ENCODE data around the gene MYEF2. TPM values are rescaled to one million over a fixed set of nuclear protein-coding genes. Genes with fewer than 3 reads are reported as not detected.

Gene MYEF2
- total and polyA plus RNA-seq, 5 experiments from 2014 or later: 0.81 to 24.5 (median 2.4) TPM

DNA sequence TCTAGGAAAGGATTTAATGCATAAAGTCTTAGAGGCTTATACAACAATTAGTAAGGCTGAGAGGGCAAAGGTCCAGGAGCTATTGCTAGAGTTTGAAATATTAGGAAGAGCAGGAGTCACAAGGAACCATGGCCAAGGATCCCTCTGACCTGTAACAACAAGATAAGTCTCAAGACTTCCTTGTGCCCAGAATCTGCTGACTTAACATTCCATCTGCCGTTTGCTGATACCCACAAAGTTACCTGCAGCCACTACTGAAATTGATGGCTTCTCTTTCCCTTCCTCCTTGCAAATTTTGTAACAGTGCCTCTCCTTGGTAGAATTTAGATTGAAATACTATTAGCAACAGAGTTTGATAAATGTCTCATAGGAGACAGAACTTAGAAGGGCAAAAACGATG lies 4.7 kb upstream of the MYEF2 start:
- ATAC-seq (no peak), DNase-seq (no peak)
- H3K9me3 Mint-ChIP-seq: peaks cover 0 to 2% (median 0%) of the 10 kb centered on the region in 9 donors
- H3K27ac Mint-ChIP-seq: no peak overlapping the region
- H3K36me3 Mint-ChIP-seq: peaks cover 0 to 8% (median 0%) of the 10 kb centered on the region in 3 donors
- no peak overlapping the region for H3K4me3 Mint-ChIP-seq
- H3K4me1 Mint-ChIP-seq: peaks cover 0 to 2% (median 0%) of the 10 kb centered on the region in 4 donors
- peaks cover 12 to 55% (median 26%) of the 10 kb centered on the region in 5 donors for H3K27me3 Mint-ChIP-seq
- POLR2A ChIA-PET: no interaction called here

DNA sequence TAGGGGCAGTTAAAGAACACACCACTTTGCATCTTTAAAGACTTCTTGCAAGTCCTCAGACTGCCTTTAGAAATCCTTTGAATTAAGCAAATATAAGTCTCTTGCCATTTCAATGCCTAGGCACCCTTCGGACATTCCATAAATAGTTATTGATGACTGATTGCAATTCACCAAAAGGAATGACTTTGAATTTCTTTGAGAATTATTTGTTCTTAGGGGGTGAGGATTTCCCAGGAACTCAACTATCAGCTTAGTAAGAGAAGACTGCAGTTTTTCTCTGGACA lies 495 bp upstream of the MYEF2 start:
- Mint-ChIP-seq H3K27ac (peak overlapping the region in 1 of 10 donors; percentile 61), H3K9me3 (peaks cover 0 to 4% (median 0%) of the 10 kb centered on the region in 9 donors), H3K4me1 (peaks cover 11 to 19% (median 15%) of the 10 kb centered on the region in 4 donors), H3K36me3 (peaks cover 0 to 5% (median 2%) of the 10 kb centered on the region in 3 donors), H3K27me3 (peaks cover 5 to 30% (median 18%) of the 10 kb centered on the region in 5 donors), H3K4me3 (peak overlapping the region; percentile 36 to 90 (median 73))
- POLR2A ChIA-PET: no interaction called here
- DNase-seq: no peak
- ATAC-seq: no peak

DNA sequence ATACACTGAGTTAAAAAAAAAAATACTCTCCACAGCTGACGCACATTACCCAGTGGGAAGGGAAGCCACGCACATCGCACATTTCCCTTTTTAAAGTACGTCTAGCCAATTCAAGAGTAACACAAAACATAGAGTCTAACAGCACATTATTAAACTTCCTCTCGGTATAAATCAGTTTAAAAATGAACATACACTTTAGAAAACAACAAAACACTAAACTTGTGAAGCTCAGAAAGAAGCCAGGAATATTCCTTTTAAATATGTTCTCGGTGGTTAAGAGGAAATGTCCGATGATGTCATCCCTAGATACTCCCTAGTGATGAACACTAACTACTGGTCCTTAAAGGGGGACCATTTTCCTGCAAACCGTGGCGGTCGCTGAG lies 721 bp downstream of the MYEF2 start:
- H3K9me3 Mint-ChIP-seq: peaks cover 0 to 16% (median 4%) of the 10 kb centered on the region in 9 donors
- peaks cover 11 to 21% (median 16%) of the 10 kb centered on the region in 4 donors for H3K4me1 Mint-ChIP-seq
- H3K4me3 Mint-ChIP-seq: peak overlapping the region; percentile 90 to 96 (median 94)
- peaks cover 2 to 12% (median 7%) of the 10 kb centered on the region in 3 donors for H3K36me3 Mint-ChIP-seq
- H3K27ac Mint-ChIP-seq: peak overlapping the region; percentile 78 to 96 (median 92)
- ATAC-seq: peak; percentile 65 to 69
- POLR2A ChIA-PET: no interaction called here
- H3K27me3 Mint-ChIP-seq: peaks cover 5 to 20% (median 9%) of the 10 kb centered on the region in 5 donors
- peak in 4 of 10 donors; percentile 5 to 34 (median 19) for DNase-seq

DNA sequence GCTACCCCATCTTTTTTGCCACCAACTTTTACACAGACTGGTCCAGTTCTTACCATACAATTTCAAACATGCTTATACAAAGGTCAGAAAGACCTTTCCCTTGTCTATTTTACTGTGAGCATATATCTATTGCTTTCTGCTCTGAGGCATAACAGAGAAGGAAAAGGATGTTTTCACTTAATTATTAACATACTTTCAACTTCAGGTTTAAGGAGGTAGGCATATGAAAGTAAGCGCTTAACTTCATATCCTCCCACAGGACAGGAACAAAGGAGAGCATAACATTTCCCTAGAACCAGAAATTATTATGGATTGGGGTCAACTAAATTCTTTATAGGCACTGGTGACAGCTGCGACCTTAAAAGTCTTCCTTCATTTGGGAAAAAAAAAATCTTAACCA lies 1.1 kb downstream of the MYEF2 start:
- ATAC-seq (no peak), DNase-seq (no peak)
- peak overlapping the region in 8 of 10 donors; percentile 78 to 96 (median 92) for H3K27ac Mint-ChIP-seq
- H3K4me3 Mint-ChIP-seq: peak overlapping the region; percentile 90 to 96 (median 94)
- H3K9me3 Mint-ChIP-seq: peaks cover 0 to 20% (median 4%) of the 10 kb centered on the region in 9 donors
- H3K36me3 Mint-ChIP-seq: peaks cover 2 to 12% (median 7%) of the 10 kb centered on the region in 3 donors
- peaks cover under 1 to 17% (median 4%) of the 10 kb centered on the region in 5 donors for H3K27me3 Mint-ChIP-seq
- POLR2A ChIA-PET: no interaction called here
- H3K4me1 Mint-ChIP-seq: peaks cover 11 to 21% (median 16%) of the 10 kb centered on the region in 4 donors

DNA sequence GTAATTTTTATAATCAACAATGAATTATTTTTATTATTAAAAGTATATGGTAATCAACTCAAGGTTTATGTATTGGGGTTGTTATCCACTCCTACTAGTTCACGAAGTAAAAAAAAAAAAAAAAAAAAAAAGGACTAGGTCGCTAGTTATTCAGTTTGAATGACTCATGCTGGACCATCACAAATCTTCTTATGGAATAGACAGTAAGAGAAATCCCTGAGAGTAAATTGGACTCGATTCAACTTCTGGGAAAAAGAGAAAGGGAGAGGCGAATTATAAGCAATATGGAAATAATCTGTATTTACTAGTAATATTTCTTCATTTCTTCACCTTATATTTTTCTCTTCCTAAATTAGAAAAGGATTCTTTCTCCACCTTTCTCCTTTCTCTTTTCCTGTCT lies 2.0 kb downstream of the MYEF2 start:
- H3K27me3 Mint-ChIP-seq: peaks cover 0 to 12% (median 0%) of the 10 kb centered on the region in 5 donors
- peaks cover 0 to 24% (median 4%) of the 10 kb centered on the region in 9 donors for H3K9me3 Mint-ChIP-seq
- H3K36me3 Mint-ChIP-seq: peaks cover 2 to 12% (median 9%) of the 10 kb centered on the region in 3 donors
- ATAC-seq (no peak), DNase-seq (no peak)
- H3K4me3 Mint-ChIP-seq: peak overlapping the region in 1 of 10 donors; percentile 93
- peaks cover 11 to 21% (median 16%) of the 10 kb centered on the region in 4 donors for H3K4me1 Mint-ChIP-seq
- POLR2A ChIA-PET: no interaction called here
- peak overlapping the region in 1 of 10 donors; percentile 92 for H3K27ac Mint-ChIP-seq

DNA sequence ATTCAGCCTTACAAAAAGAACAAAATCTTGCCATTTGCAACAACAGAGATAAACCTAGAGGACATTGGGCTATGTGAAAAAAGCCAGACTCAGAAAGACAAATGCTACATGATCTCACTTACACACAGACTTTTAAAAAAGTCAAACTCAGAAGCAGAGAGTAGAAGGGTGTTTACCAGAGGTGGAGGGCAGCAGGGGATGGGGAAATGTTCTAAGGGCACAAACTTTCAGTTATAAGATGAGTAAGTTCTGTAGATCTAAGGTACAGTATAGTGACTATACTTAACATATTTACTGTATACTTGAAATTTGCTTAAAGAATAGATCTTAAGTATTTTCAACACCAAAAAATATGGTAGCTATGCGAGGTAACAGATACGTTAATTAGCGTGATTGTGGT lies 3.0 kb downstream of the MYEF2 start:
- H3K4me3 Mint-ChIP-seq: no peak overlapping the region
- POLR2A ChIA-PET: no interaction called here
- H3K36me3 Mint-ChIP-seq: peaks cover 2 to 12% (median 9%) of the 10 kb centered on the region in 3 donors
- ATAC-seq (no peak), DNase-seq (no peak)
- H3K27me3 Mint-ChIP-seq: peaks cover 0 to 10% (median 0%) of the 10 kb centered on the region in 5 donors
- H3K27ac Mint-ChIP-seq: no peak overlapping the region
- H3K4me1 Mint-ChIP-seq: peaks cover 11 to 21% (median 16%) of the 10 kb centered on the region in 4 donors
- peaks cover 0 to 24% (median 4%) of the 10 kb centered on the region in 9 donors for H3K9me3 Mint-ChIP-seq

DNA sequence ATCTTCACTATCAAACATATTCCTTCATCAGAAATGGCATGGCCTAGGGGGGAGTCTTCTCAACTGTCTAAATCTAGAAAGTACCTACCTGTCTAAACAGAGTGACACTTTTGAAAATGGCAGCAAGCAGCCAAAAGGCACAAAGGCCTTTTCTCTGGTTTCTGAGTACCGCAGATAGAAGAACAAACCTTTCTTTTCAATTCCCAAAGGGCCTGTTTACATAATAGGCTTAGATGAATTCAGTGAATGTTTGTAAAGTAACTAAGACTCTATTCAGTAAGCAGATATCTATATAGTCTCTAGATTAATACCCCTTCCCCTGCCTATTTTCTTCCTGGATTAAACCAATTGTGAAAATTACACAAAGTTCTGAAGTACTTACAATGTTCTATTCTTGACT lies 7.1 kb downstream of the MYEF2 start:
- no peak overlapping the region for H3K27ac Mint-ChIP-seq
- POLR2A ChIA-PET: no interaction called here

DNA sequence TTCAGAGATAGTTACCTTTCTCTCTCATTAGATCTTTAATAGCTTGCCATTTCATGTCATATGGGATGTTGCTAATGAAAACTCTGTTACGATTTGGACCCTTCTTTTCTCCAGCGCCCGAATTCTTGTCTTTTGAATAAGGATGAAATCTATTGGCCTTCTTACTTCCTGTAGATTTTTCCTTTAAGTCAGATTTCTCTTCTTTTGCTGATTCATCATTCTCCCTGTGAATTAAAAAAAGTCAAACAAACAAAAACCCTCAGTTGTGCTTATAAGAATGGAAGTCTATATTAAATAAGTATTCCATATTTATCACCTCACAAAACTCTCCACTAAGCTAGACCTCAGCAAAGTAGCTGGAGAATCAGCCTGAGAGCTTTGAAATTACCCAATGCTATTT lies 9.5 kb downstream of the MYEF2 start:
- Mint-ChIP-seq H3K9me3 (peaks cover 0 to 20% (median 4%) of the 10 kb centered on the region in 9 donors), H3K36me3 (peaks cover 11 to 34% (median 29%) of the 10 kb centered on the region in 3 donors), H3K4me1 (peaks cover 0 to 2% (median 1%) of the 10 kb centered on the region in 4 donors), H3K4me3 (no peak overlapping the region), H3K27ac (no peak overlapping the region), H3K27me3 (no peaks in the 10 kb centered on the region)
- no peak for ATAC-seq
- no peak for DNase-seq
- POLR2A ChIA-PET: no interaction called here

More for the DNA sequence above, 7.1 kb downstream of the MYEF2 start:
- peaks cover 0 to 8% (median 3%) of the 10 kb centered on the region in 4 donors for H3K4me1 Mint-ChIP-seq
- ATAC-seq (no peak), DNase-seq (no peak)
- no peaks in the 10 kb centered on the region for H3K27me3 Mint-ChIP-seq
- H3K9me3 Mint-ChIP-seq: peaks cover 0 to 24% (median 4%) of the 10 kb centered on the region in 9 donors
- peaks cover 12 to 27% (median 23%) of the 10 kb centered on the region in 3 donors for H3K36me3 Mint-ChIP-seq
- no peak overlapping the region for H3K4me3 Mint-ChIP-seq

DNA sequence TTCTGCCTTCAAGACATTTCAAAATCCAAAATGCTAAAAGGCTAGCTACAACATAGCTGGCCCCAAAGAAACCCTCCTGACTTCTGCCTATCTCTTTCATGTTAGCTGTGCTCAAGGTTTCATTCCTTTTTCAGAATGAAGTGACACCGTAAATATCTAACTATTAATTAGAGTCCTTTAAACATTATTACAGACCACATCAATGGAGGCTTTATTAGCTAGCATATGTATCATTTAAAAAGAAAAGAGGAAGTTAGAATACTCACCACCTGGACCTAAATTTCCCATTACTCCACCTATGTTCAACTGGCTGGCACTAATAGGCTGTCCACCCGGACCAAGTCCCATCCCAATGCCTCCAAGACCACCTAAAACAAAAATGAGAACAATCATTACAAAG lies 24.6 kb downstream of the MYEF2 start:
- ATAC-seq (no peak), DNase-seq (no peak)
- Mint-ChIP-seq H3K27me3 (no peaks in the 10 kb centered on the region), H3K27ac (no peak overlapping the region), H3K36me3 (peaks cover 9 to 37% (median 33%) of the 10 kb centered on the region in 3 donors), H3K9me3 (no peaks in the 10 kb centered on the region), H3K4me1 (no peaks in the 10 kb centered on the region), H3K4me3 (no peak overlapping the region)
- POLR2A ChIA-PET: no interaction called here

DNA sequence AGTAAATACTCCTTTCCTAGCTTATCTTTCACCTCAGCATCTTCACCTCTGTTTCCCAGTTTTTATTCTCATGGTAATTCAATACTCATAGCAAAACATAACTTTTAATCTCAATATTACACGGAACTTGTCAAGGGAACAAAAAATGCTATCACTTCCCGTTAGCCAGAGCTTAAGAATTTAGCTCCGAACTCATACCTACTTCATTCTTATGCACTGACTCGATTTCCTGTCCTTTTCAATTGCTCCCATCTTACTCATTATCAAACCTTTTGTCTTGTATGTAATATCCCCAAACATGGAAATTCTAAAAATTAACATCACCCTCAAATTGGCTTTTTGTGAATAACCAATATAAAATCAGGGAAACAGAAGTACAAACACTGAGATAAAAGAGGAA lies 28.2 kb downstream of the MYEF2 start:
- Mint-ChIP-seq H3K36me3 (peaks cover 9 to 38% (median 34%) of the 10 kb centered on the region in 3 donors), H3K27me3 (no peaks in the 10 kb centered on the region), H3K27ac (no peak overlapping the region), H3K4me3 (no peak overlapping the region), H3K4me1 (no peaks in the 10 kb centered on the region), H3K9me3 (no peaks in the 10 kb centered on the region)
- DNase-seq: no peak
- ATAC-seq: no peak
- POLR2A ChIA-PET: no interaction called here

DNA sequence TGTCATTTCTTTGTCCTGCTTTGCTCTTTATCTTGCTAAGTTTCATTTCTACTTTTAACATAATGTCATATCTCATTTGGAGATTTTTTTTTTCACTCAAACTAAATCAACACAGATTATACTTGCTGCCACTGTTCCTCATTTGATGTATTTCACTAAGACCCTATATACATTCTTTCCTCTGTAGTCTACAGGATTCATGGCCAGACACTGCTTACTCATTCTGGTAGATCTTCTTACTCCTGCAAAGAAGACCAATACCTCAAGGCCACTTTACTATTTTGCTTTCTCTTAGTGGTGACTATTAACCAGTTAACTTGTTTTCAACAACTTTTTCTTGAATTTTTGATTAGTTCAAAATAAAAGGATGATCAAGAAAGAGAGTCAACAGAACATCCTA lies 30.7 kb downstream of the MYEF2 start:
- H3K9me3 Mint-ChIP-seq: no peaks in the 10 kb centered on the region
- ATAC-seq (no peak), DNase-seq (no peak)
- no peak overlapping the region for H3K27ac Mint-ChIP-seq
- peaks cover 5 to 36% (median 28%) of the 10 kb centered on the region in 3 donors for H3K36me3 Mint-ChIP-seq
- no peaks in the 10 kb centered on the region for H3K27me3 Mint-ChIP-seq
- H3K4me3 Mint-ChIP-seq: no peak overlapping the region
- H3K4me1 Mint-ChIP-seq: peaks cover 0 to 3% (median 0%) of the 10 kb centered on the region in 4 donors
- POLR2A ChIA-PET: no interaction called here

DNA sequence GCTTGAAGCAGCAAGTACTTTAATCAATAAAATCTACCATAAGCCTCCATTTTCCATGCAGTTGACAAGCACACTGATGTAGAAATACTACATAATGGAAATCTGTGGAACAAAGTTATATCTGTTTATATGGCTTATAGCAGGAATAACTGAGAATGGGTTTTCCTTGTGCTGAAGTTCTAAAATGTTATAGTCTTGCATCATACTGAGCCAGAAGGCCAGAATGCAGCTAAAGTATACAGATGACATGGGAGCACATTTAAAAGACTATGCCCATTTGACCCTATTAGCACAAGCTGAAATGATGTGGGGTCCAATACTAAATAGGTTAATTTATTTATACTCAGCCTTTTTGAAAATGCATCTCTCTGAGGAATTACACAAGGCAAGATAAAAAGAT lies 32.2 kb downstream of the MYEF2 start:
- Mint-ChIP-seq H3K4me1 (peaks cover 0 to 3% (median 0%) of the 10 kb centered on the region in 4 donors), H3K36me3 (peaks cover 5 to 30% (median 21%) of the 10 kb centered on the region in 3 donors), H3K27me3 (no peaks in the 10 kb centered on the region), H3K27ac (no peak overlapping the region), H3K4me3 (no peak overlapping the region), H3K9me3 (no peaks in the 10 kb centered on the region)
- no peak for DNase-seq
- no peak for ATAC-seq
- POLR2A ChIA-PET: no interaction called here

DNA sequence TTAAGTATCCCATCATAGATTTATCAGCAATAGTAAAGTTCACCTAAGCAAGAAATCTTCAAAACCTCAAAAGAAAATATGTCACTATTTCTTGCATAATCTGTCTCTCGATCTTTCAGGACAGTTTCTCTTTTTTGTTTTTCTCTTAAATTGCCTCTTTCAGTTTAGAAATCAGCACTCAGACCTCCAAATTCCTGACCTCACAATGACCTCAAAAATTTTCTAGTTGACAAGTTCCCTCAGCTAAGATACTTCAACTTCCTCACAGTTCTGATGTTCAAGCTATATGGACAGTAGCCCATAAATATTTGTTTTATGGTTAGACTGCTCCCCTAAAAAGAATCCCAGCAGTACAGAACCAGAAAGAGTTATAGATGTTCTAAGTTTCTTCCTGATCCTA lies 33.2 kb downstream of the MYEF2 start:
- Mint-ChIP-seq H3K9me3 (no peaks in the 10 kb centered on the region), H3K27me3 (no peaks in the 10 kb centered on the region), H3K27ac (no peak overlapping the region), H3K36me3 (peaks cover 4 to 28% (median 19%) of the 10 kb centered on the region in 3 donors), H3K4me3 (no peak overlapping the region), H3K4me1 (peaks cover 0 to 3% (median 0%) of the 10 kb centered on the region in 4 donors)
- POLR2A ChIA-PET: no interaction called here
- no peak for ATAC-seq
- no peak for DNase-seq

DNA sequence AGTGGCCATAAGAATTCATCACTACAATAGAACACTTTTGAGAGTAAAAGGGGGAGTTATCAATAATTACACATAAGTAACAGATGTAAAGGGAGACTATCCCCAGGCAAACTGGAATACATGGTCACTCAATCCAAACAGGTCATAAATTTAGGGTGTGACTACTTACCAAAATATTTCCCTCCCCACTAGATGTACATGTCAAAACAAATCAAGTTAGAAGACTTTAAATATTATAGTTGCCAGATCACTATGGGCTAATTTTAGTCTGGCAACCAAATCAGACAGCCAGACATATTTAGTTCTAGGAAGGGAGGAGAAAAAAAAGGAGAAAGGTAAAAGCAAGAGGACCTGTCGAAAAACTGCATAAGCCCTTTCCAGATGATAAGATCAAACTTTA lies 34.2 kb downstream of the MYEF2 start:
- Mint-ChIP-seq H3K9me3 (no peaks in the 10 kb centered on the region), H3K4me3 (no peak overlapping the region), H3K4me1 (peaks cover 0 to 3% (median 0%) of the 10 kb centered on the region in 4 donors), H3K27me3 (no peaks in the 10 kb centered on the region), H3K36me3 (peaks cover 0 to 21% (median 13%) of the 10 kb centered on the region in 3 donors), H3K27ac (no peak overlapping the region)
- ATAC-seq: no peak
- POLR2A ChIA-PET: no interaction called here
- DNase-seq: no peak

All from naive thymus-derived CD8-positive, alpha-beta T cell (primary cell).